Lung (tissue), 12 donors: Measurements from ENCODE around the gene SMTN. TPM values are rescaled to one million over a fixed set of nuclear protein-coding genes. Genes with fewer than 3 reads are reported as not detected.
A peak's percentile ranks its signal among the peaks of the same experiment; 100 is the strongest.

Experiments used
- ATAC-seq: fragments of 200-7000 bp; cut with Tn5 transposase; one replicate; pipeline ENCODE4 v1.9.1; 2020; ENCODE audit warnings: moderate number of reproducible peaks; ENCODE audit not compliant: insufficient read depth, low FRiP score
- DNase-seq, 3 donors: peaks; one replicate each; pipeline ENCODE4 v3.0.0-alpha.2; 2013 to 2017
- H3K27ac ChIP-seq, 2 donors: one replicate each; pipeline ENCODE4 v1.5.1; 2013; ENCODE audit warnings: mild to moderate bottlenecking in 2 of 2, moderate library complexity in 2 of 2, control low read depth in 1 of 2, inconsistent platforms in 1 of 2, low read depth in 1 of 2, low read length in 1 of 2
- H3K27me3 ChIP-seq, 3 donors: one replicate each; pipeline ENCODE4 v1.5.1; 2013; ENCODE audit warnings: low read length in 2 of 3; ENCODE audit not compliant: control insufficient read depth in 3 of 3, insufficient read depth in 3 of 3
- H3K36me3 ChIP-seq, 4 donors: one replicate each; pipeline ENCODE4 v1.5.1; 2013; ENCODE audit warnings: low read length in 4 of 4, mild to moderate bottlenecking in 1 of 4, moderate library complexity in 1 of 4; ENCODE audit not compliant: control insufficient read depth in 4 of 4, insufficient read depth in 4 of 4
- H3K4me1 ChIP-seq, 5 donors: one replicate each; pipeline ENCODE4 v1.5.1; 2013; ENCODE audit warnings: low read length in 5 of 5, mild to moderate bottlenecking in 2 of 5, moderate library complexity in 1 of 5; ENCODE audit not compliant: control insufficient read depth in 5 of 5, insufficient read depth in 5 of 5
- H3K4me3 ChIP-seq: one replicate; pipeline ENCODE4 v1.5.1; 2013; ENCODE audit warnings: mild to moderate bottlenecking, control low read depth, moderate library complexity
- H3K9ac ChIP-seq, 2 donors: one replicate each; pipeline ENCODE4 v1.5.1; 2013; ENCODE audit warnings: low read length in 2 of 2, control low read depth in 1 of 2; ENCODE audit not compliant: insufficient read depth in 1 of 2
- H3K9me3 ChIP-seq, 4 donors: one replicate each; pipeline ENCODE4 v1.5.1; 2013; ENCODE audit warnings: low read length in 3 of 4, mild to moderate bottlenecking in 1 of 4, moderate library complexity in 1 of 4; ENCODE audit not compliant: control insufficient read depth in 4 of 4, insufficient read depth in 3 of 4
- CTCF ChIP-seq: IDR thresholded peaks from 2 replicates; pipeline ENCODE4 v1.5.1; 2012; ENCODE audit warnings: mild to moderate bottlenecking; ENCODE audit errors: control extremely low read depth, extremely low read depth
- WGBS, 2 donors: extraction: QIAGEN DNeasy Blood & Tissue Kit; methylation state at CpG; one replicate each; pipeline ENCODE4 v1.1.7; 2013; 5-methylcytosine and 5-hydroxymethylcytosine counted together
- polyA plus RNA-seq, 2 donors: library from polyadenylated mRNA; stranded (reverse); fragments of 200-250 nt; gene quantifications; one replicate each; pipeline ENCODE4 v1.2.1, GENCODE V29; 2013
- total RNA-seq, 2 donors: library from RNA; depleted of rRNA in 1 of 2; stranded (reverse); fragments of >200 nt in 1 of 2; gene quantifications; one replicate each; pipeline ENCODE4 v1.2.1, GENCODE V29; 2014 to 2021
- donor health status: control.
- donor health status: control.
- donor health status: Bipolar disorder and iron deficiency.
- donor health status: healthy.
- donor health status: DM: yes; HTN: yes; CAD: no.

SMTN gene
- total and polyA plus RNA-seq, 4 donors, result 30.8 to 101 (median 64.7) TPM

- ATAC-seq (no peak), DNase-seq (no peak)
- WGBS, 2 donors, result 84 to 90% methylated on average over 3 of the region's 3 CpGs
- H3K9ac ChIP-seq, result peak overlapping the region in 1 of 2 donors; percentile 61
- H3K4me1 ChIP-seq, result peaks cover 7 to 35% (median 19%) of the 10 kb centered on the region in 5 donors
- H3K27ac ChIP-seq, result peak overlapping the region; percentile 45 to 49
- no peak overlapping the region for H3K4me3 ChIP-seq
- H3K9me3 ChIP-seq, result no peaks in the 10 kb centered on the region
- no peak for TF ChIP-seq CTCF
- no peaks in the 10 kb centered on the region for H3K27me3 ChIP-seq
- H3K36me3 ChIP-seq, result peaks cover 4 to 30% (median 26%) of the 10 kb centered on the region in 4 donors
These were observed 4.8 kb downstream of the SMTN start for GRCh38 chr22:31085928-31086327.

- Histone ChIP-seq H3K9ac (no peak overlapping the region), H3K4me3 (no peak overlapping the region), H3K36me3 (peaks cover 4 to 38% (median 34%) of the 10 kb centered on the region in 4 donors), H3K9me3 (no peaks in the 10 kb centered on the region), H3K4me1 (peaks cover 7 to 32% (median 19%) of the 10 kb centered on the region in 5 donors), H3K27me3 (no peaks in the 10 kb centered on the region), H3K27ac (peak overlapping the region in 1 of 2 donors; percentile 26)
- no peak for TF ChIP-seq CTCF
- no peak for ATAC-seq
- 78 to 80% methylated on average over 8 of the region's 8 CpGs for WGBS, 2 donors
- no peak for DNase-seq
These were observed 5.7 kb downstream of the SMTN start for GRCh38 chr22:31086703-31087330.

- Histone ChIP-seq H3K9me3 (no peaks in the 10 kb centered on the region), H3K4me1 (peaks cover 7 to 22% (median 14%) of the 10 kb centered on the region in 5 donors), H3K36me3 (peaks cover 4 to 48% (median 43%) of the 10 kb centered on the region in 4 donors), H3K4me3 (no peak overlapping the region), H3K9ac (no peak overlapping the region), H3K27ac (no peak overlapping the region), H3K27me3 (no peaks in the 10 kb centered on the region)
- no peak for TF ChIP-seq CTCF
- no peak for DNase-seq
- no peak for ATAC-seq
- WGBS, 2 donors, result 95 to 97% methylated on average over 21 of the region's 21 CpGs
These were observed 6.7 kb downstream of the SMTN start for GRCh38 chr22:31087744-31088215.
